NB4 (cell line): ENCODE data around the gene MPHOSPH10.
A peak's percentile ranks its signal among the peaks of the same experiment; 100 is the strongest.
"Not testable (repeated sequence)": the region's sequence is repeated elsewhere in the genome, so short reads cannot be mapped to it uniquely, and the experiment has no call there.

ENCODE experiments used
- DNase-seq: peaks from one replicate; pipeline ENCODE4 v3.0.0; 2010; ENCODE audit warnings: low read depth
- H3K4me3 ChIP-seq: one replicate; pipeline ENCODE4 v1.5.1; 2011; ENCODE audit warnings: mild to moderate bottlenecking, low read depth, low read length, moderate library complexity
- CTCF ChIP-seq: IDR thresholded peaks from one replicate; pipeline ENCODE4 v1.5.1; 2012; ENCODE audit warnings: low read depth, low read length
- MAX ChIP-seq: IDR thresholded peaks from 2 replicates; pipeline ENCODE4 v1.6.1; 2011; ENCODE audit warnings: low read depth, low read length
- MYC ChIP-seq: IDR thresholded peaks from 2 replicates; pipeline ENCODE4 v1.6.1; 2011; ENCODE audit warnings: low read depth, low read length
- POLR2A ChIP-seq: IDR thresholded peaks from 2 replicates; pipeline ENCODE4 v1.6.1; 2011; ENCODE audit warnings: mild to moderate bottlenecking; ENCODE audit not compliant: insufficient read length; ENCODE audit errors: extremely low read depth

The MPHOSPH10 gene

DNA sequence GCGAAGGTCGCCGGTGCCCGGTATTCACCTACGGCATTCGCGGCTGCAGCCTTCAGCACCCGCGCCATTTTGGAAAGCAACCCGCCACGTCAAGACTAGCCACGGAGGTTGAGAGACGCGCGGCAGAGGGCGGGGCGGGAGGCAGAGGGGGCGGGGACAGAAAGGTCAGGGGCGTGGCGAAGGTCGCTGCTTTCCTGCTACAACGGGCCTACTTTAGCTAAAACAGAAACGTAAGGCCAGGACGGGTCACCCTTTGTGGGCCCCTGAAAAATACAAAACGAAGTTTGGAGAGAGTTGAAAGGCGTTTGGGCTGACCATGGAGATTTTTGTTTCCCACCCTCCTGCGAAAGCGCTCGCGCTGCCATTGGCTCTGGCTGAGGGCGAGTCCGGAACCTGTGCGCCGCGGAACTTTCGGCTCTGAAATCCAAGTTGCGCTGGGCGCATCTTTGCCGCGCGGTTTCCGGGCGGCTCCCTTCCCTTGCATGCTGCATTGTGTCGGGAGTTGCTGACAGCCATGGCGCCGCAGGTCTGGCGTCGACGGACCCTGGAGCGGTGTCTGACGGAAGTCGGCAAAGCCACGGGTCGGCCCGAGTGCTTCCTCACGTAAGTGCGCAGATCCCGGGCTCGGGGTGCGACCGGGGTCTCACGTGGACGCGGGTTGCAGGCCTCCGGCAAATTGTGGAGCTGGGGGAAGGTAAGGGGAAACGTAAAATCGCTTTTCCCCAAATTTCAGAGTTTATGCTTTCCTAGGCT lies at the start of gene MPHOSPH10, which contains the start of gene MCEE:
Gene MPHOSPH10 (plus strand): TSS at position 483 of the 753 bp plus-strand sequence. CDS start 32 bp downstream, at position 515.
Gene MCEE (minus strand): TSS at position 78 of the 753 bp plus-strand sequence. CDS start 10 bp downstream, at position 68.
- peak; percentile 68 for TF ChIP-seq POLR2A
- peak; percentile 98 for TF ChIP-seq MYC
- no peak for TF ChIP-seq CTCF
- TF ChIP-seq MAX = peak; percentile 91

GRCh38 chr2:71082402-71083252 lies 47.8 kb upstream of the MPHOSPH10 start:
- no peak for DNase-seq
- H3K4me3 ChIP-seq = no peak overlapping the region
- no peak for TF ChIP-seq CTCF
- TF ChIP-seq MYC = no peak
- TF ChIP-seq MAX = no peak
- TF ChIP-seq POLR2A = no peak

More for the DNA sequence above, at the start of gene MPHOSPH10, which contains the start of gene MCEE:
- peak within 1 kb of the TSS; percentile 81 for H3K4me3 ChIP-seq
- peak; percentile 96 for DNase-seq

DNA sequence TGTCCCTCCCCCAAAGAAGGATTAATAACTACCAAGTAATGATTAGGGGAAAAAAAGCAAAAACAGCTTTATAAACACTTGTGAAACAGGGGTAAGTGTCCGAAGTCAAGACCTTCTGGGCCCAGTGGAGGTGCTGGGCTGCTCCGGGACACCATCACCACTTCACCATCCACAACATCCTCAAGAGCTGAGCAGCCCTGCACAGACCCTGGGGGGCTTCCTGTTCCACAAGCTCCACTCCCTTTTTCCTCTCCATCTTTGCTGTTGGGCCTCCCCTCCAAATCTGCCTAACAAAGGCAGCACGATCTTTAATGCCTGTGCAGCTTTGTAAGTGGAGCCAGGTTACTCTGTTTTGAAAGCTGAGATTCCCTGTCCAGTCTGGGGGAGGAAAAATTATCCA lies 47.1 kb upstream of the MPHOSPH10 start:
- H3K4me3 ChIP-seq, DNase-seq: not testable (repeated sequence)

- not testable (repeated sequence) for DNase-seq, H3K4me3 ChIP-seq
These were observed 46.6 kb upstream of the MPHOSPH10 start for GRCh38 chr2:71083752-71084312.

DNA sequence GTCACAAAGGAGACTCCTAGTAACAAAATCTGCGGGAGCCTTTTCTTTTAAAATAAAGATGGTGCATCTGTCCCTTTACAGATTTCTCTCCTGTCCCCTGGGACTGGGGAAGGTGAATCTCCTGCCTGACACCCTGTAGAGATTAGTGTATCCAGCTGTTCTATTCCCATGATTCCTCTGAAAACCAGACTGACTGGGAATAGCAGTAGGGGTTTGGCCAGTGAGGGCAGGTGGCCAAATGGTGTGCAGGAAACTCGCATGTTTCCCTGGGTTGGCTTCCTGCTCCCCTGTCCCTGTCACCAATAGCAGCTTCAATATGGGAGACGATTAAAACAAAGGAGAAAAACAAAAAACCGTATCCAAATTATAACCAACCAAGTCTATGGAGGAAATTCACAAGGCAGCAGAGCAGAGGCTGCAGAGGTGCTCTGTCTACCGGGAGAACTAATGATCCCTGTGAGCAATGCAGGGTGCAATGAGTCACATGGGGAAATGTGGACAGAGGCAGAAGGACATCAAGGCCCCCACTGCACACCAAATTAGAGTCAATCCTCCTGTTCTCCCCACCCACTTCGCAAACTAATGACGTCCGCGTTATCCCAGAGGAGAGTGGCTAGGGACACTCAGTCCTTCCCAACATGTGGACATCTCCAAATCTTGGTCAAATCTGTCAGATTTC lies 45.0 kb upstream of the MPHOSPH10 start:
- not testable (repeated sequence) for H3K4me3 ChIP-seq, DNase-seq

DNA sequence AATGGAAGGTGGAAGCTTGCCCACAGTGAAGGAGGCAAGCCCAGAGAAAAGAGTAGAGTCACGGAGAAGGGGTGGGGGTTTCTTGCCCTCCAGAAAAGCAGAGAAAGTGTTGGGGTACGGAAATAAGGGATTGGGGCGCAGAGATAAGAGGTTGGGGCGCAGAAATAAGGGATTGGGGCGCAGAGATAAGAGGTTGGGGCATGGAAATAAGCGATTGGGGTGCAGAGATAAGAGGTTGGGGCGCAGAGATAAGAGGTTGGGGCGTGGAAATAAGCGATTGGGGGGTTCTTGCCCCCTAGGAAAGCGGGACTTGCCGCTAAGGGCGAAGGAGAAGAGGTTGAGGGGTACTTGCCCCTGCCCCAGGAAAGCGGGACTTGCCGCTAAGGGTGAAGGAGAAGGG lies 41.0 kb upstream of the MPHOSPH10 start:
- DNase-seq, H3K4me3 ChIP-seq: not testable (repeated sequence)

DNA sequence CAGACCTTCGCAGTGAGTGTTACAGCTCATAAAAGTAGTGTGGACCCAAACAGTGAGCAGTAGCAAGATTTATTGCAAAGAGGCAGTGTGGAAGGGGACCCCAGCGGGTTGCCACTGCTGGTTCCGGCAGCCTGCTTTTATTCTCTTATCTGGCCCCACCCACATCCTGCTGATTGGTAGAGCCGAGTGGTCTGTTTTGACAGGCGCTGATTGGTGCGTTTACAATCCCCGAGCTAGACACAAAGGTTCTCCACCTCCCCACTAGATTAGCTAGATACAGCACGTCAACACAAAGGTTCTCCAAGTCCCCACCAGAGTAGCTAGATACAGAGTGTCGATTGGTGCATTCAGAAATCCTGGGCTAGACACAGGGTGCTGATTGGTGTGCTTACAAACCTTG lies 38.6 kb upstream of the MPHOSPH10 start:
- H3K4me3 ChIP-seq, DNase-seq: not testable (repeated sequence)

- not testable (repeated sequence) for H3K4me3 ChIP-seq, DNase-seq
These were observed 37.8 kb upstream of the MPHOSPH10 start for GRCh38 chr2:71092491-71093260.
